GM13977 (cell line): Measurements from ENCODE around the gene ACAP2.

Source experiments
- DNase-seq: peaks from one replicate; pipeline ENCODE4 v3.0.0; 2012; ENCODE audit warnings: low spot score
- CTCF ChIP-seq: IDR thresholded peaks from 2 replicates; pipeline ENCODE4 v1.5.1; 2012; ENCODE audit warnings: mild to moderate bottlenecking, control low read depth; ENCODE audit not compliant: insufficient read depth; ENCODE audit errors: extremely low read depth, missing control alignments
- in situ Hi-C: fragments of 300-500 bp; cut with MboI; formaldehyde crosslinking; loops from one replicate; pipeline ENCODE4 v1.12.0; 2022; ENCODE audit warnings: low sequenced_read_pairs, low pct_unique_long_range_greater_than_20kb, mixed read lengths, inconsistent platforms; ENCODE audit not compliant: unreplicated experiment

ACAP2 gene

GRCh38 chr3:195257454-195258448, 185.1 kb downstream of the ACAP2 start:
- no peak for TF ChIP-seq CTCF
- DNase-seq, result no peak
- in situ Hi-C loops, result loop anchor here (10.0 kb wide), 2 partner anchors 103 to 253 kb away; no protein-coding TSS in a partner anchor

- DNase-seq, result no peak
- in situ Hi-C loops, result loop anchor here (10.0 kb wide), 2 partner anchors 102 to 252 kb away; no protein-coding TSS in a partner anchor
- TF ChIP-seq CTCF, result no peak
These were observed 186.0 kb downstream of the ACAP2 start for GRCh38 chr3:195256639-195257453.

- no peak for DNase-seq
- no peak for TF ChIP-seq CTCF
- in situ Hi-C loops, result loop anchor here (10.0 kb wide), 2 partner anchors 101 to 251 kb away; no protein-coding TSS in a partner anchor
These were observed 187.0 kb downstream of the ACAP2 start for GRCh38 chr3:195255571-195256501.

- no peak for DNase-seq
- in situ Hi-C loops, result loop anchor here (10.0 kb wide), 2 partner anchors 100 to 250 kb away; no protein-coding TSS in a partner anchor
These were observed 187.7 kb downstream of the ACAP2 start for GRCh38 chr3:195255176-195255500.

GRCh38 chr3:195254454-195255175, 188.2 kb downstream of the ACAP2 start:
- no peak for DNase-seq

More at GRCh38 chr3:195255176-195255500, 187.7 kb downstream of the ACAP2 start:
- TF ChIP-seq CTCF, result no peak

More at GRCh38 chr3:195254454-195255175, 188.2 kb downstream of the ACAP2 start:
- no peak for TF ChIP-seq CTCF
- in situ Hi-C loops, result loop anchor here (10.0 kb wide), 2 partner anchors 100 to 250 kb away; no protein-coding TSS in a partner anchor
